Left renal cortex interstitium (tissue), 4 donors: Measurements from ENCODE around the gene NPAT. TPM values are rescaled to one million over a fixed set of nuclear protein-coding genes. Genes with fewer than 3 reads are reported as not detected.
"Not testable (repeated sequence)": the region's sequence is repeated elsewhere in the genome, so short reads cannot be mapped to it uniquely, and the experiment has no call there.

ENCODE experiments used
- DNase-seq, 4 donors: peaks; one replicate each; pipeline ENCODE4 v3.0.0-alpha.2; 2013; ENCODE audit warnings: low read depth in 4 of 4, low spot score in 2 of 4, missing footprints in 1 of 4
- polyA plus RNA-seq, 4 donors: library from polyadenylated mRNA; unstranded; fragments of 120-200 nt; gene quantifications; one replicate each; pipeline ENCODE4 v1.2.1, GENCODE V29; 2013; ENCODE audit not compliant: insufficient read length in 4 of 4

The NPAT gene
- polyA plus RNA-seq, 4 donors: 17.4 to 20.0 (median 19.3) TPM

- not testable (repeated sequence) for DNase-seq
Measured at GRCh38 chr11:108162878-108163277, 59.6 kb downstream of the NPAT start.

DNA sequence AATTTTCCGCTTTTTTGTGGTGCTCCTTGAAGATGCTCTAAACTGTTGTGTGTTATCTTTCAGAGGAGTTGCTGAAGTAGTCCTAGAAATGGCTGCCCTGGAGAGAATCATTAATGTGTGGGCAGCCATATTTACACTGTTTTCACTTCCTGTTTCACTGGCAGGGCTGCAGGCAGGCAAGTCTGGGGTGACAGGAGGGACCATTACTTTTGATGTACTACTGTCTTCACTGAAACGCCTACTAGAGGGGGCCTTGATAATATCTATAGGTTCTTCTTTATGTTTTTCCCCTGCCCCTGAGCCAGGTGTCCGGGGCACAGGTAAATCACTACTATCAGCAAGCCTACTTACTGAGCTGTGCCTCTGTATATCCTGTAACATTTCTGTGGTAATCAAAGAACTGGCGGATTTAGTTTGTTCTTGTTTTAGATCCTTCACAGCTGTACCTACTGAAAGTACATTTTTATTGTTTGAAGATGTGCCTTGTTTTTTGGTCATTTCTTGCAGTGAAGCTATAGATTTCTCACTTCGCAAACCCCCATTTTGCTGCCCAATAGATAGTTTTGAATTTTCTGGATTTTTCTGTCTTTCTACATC, 61.4 kb downstream of the NPAT start:
- no peak for DNase-seq

- no peak for DNase-seq
Measured at GRCh38 chr11:108154591-108154990, 67.8 kb downstream of the NPAT start.

- no peak for DNase-seq
Measured at GRCh38 chr11:108148556-108148955, 73.9 kb downstream of the NPAT start.

- DNase-seq: no peak
Measured at GRCh38 chr11:108147150-108147549, 75.3 kb downstream of the NPAT start.

DNA sequence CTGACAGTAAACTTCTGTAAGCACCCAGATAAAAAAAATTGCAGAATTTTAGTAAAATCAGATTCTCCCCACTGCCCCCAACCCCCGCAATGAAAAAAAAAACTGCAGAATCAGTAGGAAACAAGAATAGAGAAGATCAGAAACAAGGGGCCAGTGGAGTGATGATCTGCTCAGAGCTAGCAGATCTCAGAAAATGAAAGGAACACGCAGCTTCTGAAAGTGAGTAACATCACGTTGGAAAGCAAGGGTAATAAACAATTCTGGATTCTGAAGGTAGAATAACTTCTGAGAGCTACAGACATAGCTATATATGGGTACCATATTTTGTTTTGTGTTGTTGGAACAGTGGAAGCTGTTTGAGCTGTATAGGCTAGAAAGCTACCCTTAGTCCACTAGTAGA, 77.8 kb downstream of the NPAT start:
- DNase-seq: no peak

- no peak for DNase-seq
Measured at GRCh38 chr11:108142304-108142703, 80.1 kb downstream of the NPAT start.

- DNase-seq: no peak
Measured at GRCh38 chr11:108137212-108137611, 85.2 kb downstream of the NPAT start.

GRCh38 chr11:108135845-108136544, 86.4 kb downstream of the NPAT start:
- DNase-seq: no peak

DNA sequence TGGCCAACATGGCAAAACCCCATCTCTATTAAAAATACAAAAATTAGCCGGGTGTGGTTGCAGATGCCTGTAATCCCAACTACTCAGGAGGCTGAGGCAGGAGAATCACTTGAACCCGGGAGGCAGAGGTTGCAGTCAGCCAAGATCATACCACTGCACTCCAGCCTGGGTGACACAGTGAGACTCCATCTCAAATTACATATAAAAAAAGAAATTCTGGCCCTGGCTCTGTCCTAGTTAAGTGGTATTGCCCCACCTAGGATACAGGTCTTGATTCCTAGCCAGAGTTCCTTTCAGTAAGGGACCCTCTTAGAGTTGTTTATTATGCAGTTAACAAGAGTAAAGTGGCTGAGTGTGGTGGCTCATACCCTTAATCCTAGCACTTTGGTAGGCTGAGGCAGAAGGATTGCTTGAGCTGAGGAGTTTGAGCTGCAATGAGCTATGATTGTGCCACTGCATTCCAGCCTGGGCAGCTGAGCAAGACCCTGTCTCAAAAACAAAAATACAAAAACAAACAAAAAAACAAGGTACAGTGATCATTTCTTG, 89.4 kb downstream of the NPAT start:
- DNase-seq: not testable (repeated sequence)

GRCh38 chr11:108131993-108132392, 90.4 kb downstream of the NPAT start:
- DNase-seq: no peak

DNA sequence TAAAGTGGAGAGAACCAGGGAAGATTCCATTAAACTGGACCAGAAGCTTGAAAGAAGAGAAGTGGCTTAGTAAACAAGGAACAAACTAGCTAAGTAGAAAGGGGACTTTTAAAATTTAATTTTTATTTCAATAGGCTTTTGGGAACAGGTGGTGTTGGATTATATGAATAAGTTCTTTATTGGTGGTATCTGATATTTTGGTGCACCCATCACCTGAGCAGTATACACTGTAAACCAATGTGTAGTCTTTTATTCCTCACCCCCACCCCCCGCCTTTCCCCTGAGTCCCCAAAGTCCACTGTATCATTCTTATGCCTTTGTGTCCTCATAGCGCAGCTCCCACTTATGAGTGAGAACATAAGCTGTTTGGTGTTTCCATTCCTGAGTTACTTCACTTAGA, 93.7 kb downstream of the NPAT start:
- DNase-seq: no peak

DNA sequence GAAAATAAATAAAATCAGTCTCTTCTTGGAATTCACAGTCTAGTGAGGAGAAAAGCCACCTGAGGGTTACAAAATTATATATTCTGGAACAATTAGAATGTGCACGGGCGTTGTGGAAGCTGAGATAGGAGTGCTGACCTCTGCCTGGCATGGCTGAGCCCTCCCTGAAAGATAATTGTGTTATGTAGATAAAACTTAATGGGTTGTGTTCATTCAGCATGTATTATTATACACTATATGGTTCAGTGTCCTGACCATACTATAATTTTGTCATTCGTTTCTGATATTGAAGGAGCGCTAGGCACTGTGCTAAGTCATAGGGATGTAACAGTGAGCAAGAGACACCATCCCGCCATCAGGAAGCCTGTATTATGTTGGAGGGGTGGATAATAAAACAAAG, 97.3 kb downstream of the NPAT start:
- DNase-seq: no peak

DNA sequence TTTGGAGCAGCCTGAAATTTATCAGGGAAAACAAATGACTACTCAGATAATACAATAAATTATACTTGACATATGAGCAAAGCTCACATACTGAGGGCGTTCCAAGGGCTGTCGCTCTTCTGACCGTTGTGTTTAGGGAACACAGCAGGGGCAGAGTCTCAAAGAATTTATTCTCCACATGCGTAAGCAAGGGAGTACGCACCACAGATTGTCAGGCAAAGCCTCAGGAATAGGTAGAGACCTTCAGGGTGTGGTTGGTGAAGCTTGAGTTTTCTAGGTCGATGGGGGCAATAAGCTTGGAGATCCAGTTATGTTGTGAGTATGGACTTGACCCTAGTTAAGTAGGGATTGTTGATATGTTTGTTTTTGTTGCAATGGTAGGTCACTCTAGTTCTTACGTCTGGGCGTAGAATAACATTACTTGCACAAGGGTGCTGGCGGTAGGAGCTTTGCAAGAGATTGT, 100.2 kb downstream of the NPAT start:
- peak in 2 of 4 donors; percentile 10 to 34 for DNase-seq

DNA sequence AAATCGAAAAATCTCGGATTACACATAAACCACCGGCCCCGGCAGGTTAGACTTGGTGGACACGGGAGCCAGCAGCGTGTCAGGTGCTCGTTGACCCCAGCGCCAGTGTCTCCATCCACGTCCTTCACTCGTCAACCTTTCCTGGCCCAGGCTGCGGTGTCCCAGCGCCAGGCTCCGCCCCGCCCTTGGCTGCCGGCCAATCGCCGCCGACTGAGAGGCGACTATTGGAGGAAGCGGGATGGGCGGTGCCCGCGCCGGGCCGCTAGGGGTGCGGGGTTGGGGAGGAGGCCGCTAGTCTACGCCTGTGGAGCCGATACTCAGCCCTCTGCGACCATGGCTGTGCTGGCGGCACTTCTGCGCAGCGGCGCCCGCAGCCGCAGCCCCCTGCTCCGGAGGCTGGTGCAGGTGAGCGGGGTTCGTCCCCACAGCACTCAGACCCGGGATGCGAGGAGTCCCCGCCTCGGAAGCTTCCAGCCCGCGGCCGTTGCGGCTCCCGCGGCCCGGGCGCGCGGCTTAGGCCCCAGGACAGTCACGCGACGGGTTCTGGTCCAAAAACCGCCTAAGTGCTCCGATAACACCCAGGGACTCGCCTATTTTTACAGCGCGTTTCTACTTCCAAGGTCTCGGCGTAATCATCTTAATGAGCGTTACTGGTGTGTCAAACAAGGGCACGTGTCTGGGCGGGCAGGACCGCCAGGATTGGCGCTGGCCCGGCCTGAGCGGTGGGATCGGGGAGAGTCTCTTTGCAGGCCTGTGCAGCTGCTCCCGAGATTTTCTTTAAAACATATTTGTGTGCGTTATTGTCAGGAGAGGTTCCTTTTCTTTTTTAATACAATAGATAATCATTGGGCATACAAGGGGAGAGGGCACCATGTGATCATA, 100.9 kb downstream of the NPAT start, which contains the start of gene ACAT1:
Gene ACAT1, plus strand, starts transcription at position 294 of the 882 bp plus-strand sequence. Its CDS starts 40 bp downstream, at position 334.
- peak; percentile 75 to 90 (median 78) for DNase-seq

- DNase-seq: not testable (repeated sequence)
Measured at GRCh38 chr11:108120936-108121273, 101.5 kb downstream of the NPAT start.

GRCh38 chr11:108117746-108118371, 104.6 kb downstream of the NPAT start:
- peak in 1 of 4 donors; percentile 15 for DNase-seq

DNA sequence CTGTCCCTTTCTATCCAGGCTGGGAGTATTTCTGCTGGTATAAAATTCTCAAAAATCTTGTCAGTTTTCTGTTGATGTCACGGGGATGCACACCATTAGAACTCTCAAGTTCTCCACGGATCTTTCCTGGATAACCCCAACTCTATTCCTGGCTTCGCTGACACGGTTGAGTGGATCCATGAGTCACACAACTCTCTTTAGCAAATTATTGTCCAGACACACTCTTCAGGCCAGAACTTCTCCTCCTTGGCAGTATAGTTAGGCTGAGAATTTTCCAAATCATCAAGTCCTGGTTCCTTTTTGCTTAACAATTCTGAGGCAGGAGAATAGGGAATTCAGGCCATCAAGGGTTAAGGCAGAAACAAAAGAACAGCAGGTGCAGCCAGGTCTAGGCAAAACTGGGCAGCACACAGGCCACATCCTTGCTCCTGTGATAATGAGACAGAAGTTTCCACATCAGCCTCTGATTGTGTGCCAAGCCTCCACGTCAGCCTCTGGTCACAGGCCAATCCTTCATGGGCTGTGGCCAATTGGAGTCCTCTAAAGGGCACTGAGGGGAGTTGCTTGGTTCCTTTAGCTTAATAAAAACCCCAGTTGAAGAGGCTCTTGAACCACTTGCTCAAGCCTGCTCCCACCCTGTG, 106.8 kb downstream of the NPAT start:
- DNase-seq: peak in 1 of 4 donors; percentile 23

DNA sequence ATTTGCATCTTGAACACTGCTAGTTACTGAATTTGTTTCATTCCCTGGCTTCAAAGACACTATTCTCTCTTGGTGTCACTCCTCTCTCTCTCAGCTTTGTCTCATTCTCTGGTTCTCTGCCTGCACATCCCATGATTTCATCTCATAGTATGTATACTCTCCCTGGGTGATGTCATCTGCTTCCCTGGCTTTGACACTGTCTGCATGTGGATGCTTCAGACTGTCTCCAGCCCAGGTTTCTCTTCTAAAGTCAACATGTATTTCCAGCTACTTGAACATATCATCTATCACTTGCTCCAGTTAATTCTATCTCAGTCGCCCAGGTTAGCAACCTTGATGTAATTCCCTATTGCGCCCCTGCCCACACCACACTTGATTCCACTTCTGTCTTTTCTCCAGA, 110.4 kb downstream of the NPAT start:
- DNase-seq: peak in 1 of 4 donors; percentile 12

DNA sequence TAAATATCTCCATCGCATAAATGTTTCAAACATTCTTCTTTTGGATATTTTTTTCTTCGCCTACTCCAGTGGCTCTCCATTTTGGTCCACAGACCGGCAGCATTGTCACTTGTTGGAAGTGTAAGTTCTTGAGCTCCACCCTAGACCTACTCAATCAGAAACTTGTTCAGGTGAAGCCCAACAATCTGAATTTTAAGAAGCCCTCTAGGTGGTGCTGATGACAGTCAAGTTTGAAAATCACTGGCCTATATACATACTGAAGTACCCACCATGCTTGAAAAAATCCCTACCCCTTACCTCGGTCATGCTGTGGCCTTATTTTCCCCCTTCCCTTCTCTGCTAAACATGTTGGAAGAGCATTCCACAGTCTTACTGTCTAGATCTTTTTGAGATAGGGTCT, 111.3 kb downstream of the NPAT start:
- no peak for DNase-seq
